ENCODE data around the gene TGM5.
A peak's percentile ranks its signal among the peaks of the same experiment; 100 is the strongest.
"Not testable (repeated sequence)": the region's sequence is repeated elsewhere in the genome, so short reads cannot be mapped to it uniquely, and the experiment has no call there.

TGM5 gene

GRCh38 chr15:43275740-43276562 is 9.2 kb upstream of the TGM5 start:
- DNase-seq (ENCODE audit: low spot score) = no peak

GRCh38 chr15:43274136-43274535 is 7.4 kb upstream of the TGM5 start:
- no peak for DNase-seq (ENCODE audit: low spot score)

- no peak for DNase-seq (ENCODE audit: low spot score)
Measured at GRCh38 chr15:43273243-43273642, 6.5 kb upstream of the TGM5 start.

GRCh38 chr15:43271908-43272307 is 5.2 kb upstream of the TGM5 start:
- not testable (repeated sequence) for DNase-seq (ENCODE audit: low spot score)

- DNase-seq (ENCODE audit: low spot score) = no peak
Measured at GRCh38 chr15:43270676-43271306, 4.1 kb upstream of the TGM5 start.

GRCh38 chr15:43270113-43270665 is 3.5 kb upstream of the TGM5 start:
- DNase-seq (ENCODE audit: low spot score) = no peak

GRCh38 chr15:43268111-43269105 is 1.7 kb upstream of the TGM5 start:
- peak; percentile 19 for DNase-seq (ENCODE audit: low spot score)

- DNase-seq (ENCODE audit: low spot score) = no peak
Measured at GRCh38 chr15:43267439-43267838, 711 bp upstream of the TGM5 start.

GRCh38 chr15:43266386-43266785 is 342 bp downstream of the TGM5 start:
- DNase-seq (ENCODE audit: low spot score) = no peak

- no peak for DNase-seq (ENCODE audit: low spot score)
Measured at GRCh38 chr15:43260011-43260615, 6.6 kb downstream of the TGM5 start.

GRCh38 chr15:43258781-43259180 is 7.9 kb downstream of the TGM5 start:
- no peak for DNase-seq (ENCODE audit: low spot score)

- no peak for DNase-seq (ENCODE audit: low spot score)
Measured at GRCh38 chr15:43256341-43256740, 10.4 kb downstream of the TGM5 start.

- DNase-seq (ENCODE audit: low spot score) = no peak
Measured at GRCh38 chr15:43255376-43255775, 11.4 kb downstream of the TGM5 start.

- peak; percentile 54 for DNase-seq (ENCODE audit: low spot score)
Measured at GRCh38 chr15:43253431-43254403, 13.0 kb downstream of the TGM5 start.

- DNase-seq (ENCODE audit: low spot score) = peak; percentile 66
Measured at GRCh38 chr15:43251871-43252250, 14.9 kb downstream of the TGM5 start.

GRCh38 chr15:43251185-43251870 is 15.4 kb downstream of the TGM5 start:
- peak; percentile 50 for DNase-seq (ENCODE audit: low spot score)

GRCh38 chr15:43250785-43251184 is 15.9 kb downstream of the TGM5 start:
- DNase-seq (ENCODE audit: low spot score) = no peak

GRCh38 chr15:43249699-43250203 is 17.0 kb downstream of the TGM5 start:
- DNase-seq (ENCODE audit: low spot score) = peak; percentile 73

- DNase-seq (ENCODE audit: low spot score) = no peak
Measured at GRCh38 chr15:43249236-43249635, 17.5 kb downstream of the TGM5 start.
